ENCODE data around the gene CTNNA1. TPM values are rescaled to one million over a fixed set of nuclear protein-coding genes. Genes with fewer than 3 reads are reported as not detected.

Gene CTNNA1
- total and polyA plus RNA-seq, 2 of the 8 experiments (the other 6 are each of a cell fraction or from before 2014, with no cell fraction given): 115 to 349 TPM

DNA sequence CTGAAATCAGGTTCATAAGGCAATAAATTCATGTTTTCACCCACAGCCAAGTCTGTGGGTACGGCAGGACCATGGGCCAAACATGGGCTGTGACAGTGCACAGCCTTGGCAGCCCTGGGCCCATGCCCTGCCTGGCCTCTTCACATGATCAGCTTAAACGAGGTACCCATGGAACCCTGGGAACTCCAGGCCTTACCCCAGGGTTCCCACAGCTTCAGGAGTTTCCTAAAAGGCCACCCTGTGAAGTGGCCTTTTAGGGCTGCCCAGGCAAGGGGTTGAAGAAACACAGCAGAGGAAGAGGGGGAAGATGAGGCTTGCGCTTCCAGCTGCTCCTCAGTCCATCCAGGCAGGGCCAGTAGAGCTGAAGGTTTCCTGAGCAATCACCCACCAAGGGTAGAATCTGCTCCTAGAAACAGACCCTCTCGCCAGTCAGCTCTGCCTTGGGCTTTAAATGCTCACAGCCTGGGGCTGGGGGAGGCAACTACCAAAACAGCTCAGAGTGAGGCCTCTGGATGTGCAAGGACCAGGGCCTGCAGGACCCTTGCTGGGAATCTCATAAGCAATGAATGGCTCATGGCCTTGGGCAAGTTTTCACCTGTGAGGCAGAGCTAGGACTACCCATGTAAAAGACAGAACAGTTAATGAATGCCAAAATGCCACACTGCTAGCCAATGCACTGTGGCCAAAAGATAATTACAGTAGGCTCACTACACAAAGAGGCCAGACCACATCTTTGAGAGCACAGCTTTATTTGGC, 201.2 kb downstream of the CTNNA1 start (continued):
- TF ChIP-seq CHD2 (IDR thresholded peaks at IDR 0.05; ENCODE audit: low read length) (no peak), BRCA1 (IDR thresholded peaks at IDR 0.05; ENCODE audit: low read depth, low read length) (no peak), TAF7 (optimal IDR thresholded peaks at IDR 0.05; ENCODE audit: borderline replicate concordance, low read depth, low read length) (no peak), HDAC6 (IDR thresholded peaks at IDR 0.05; ENCODE audit: low read depth, low read length) (no peak), CTBP2 (IDR thresholded peaks at IDR 0.05; ENCODE audit: borderline replicate concordance, insufficient read depth, insufficient read length, low read length) (no peak)
- TF ChIP-seq, protein P1, sequence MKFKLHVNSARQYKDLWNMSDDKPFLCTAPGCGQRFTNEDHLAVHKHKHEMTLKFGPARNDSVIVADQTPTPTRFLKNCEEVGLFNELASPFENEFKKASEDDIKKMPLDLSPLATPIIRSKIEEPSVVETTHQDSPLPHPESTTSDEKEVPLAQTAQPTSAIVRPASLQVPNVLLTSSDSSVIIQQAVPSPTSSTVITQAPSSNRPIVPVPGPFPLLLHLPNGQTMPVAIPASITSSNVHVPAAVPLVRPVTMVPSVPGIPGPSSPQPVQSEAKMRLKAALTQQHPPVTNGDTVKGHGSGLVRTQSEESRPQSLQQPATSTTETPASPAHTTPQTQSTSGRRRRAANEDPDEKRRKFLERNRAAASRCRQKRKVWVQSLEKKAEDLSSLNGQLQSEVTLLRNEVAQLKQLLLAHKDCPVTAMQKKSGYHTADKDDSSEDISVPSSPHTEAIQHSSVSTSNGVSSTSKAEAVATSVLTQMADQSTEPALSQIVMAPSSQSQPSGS (IDR thresholded peaks at IDR 0.05; ENCODE audit: low read length): no peak
